Head of caudate nucleus (tissue), 42 donors: ENCODE results near the gene BLCAP.
"Not testable (repeated sequence)": the region's sequence is repeated elsewhere in the genome, so short reads cannot be mapped to it uniquely, and the experiment has no call there.

Experiments used
- DNase-seq, 42 donors: peaks; one replicate each; pipeline versions ENCODE4 v3.0.0 to v3.0.0-alpha.2; 2020 to 2021; ENCODE audit warnings: mixed read lengths in 7 of 42
- intact Hi-C: fragments of 100-400 bp; cut with DNase I; formaldehyde crosslinking; loops from one replicate; pipeline ENCODE4 v1.15.0; 2022

Gene BLCAP, protein sequence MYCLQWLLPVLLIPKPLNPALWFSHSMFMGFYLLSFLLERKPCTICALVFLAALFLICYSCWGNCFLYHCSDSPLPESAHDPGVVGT

DNA sequence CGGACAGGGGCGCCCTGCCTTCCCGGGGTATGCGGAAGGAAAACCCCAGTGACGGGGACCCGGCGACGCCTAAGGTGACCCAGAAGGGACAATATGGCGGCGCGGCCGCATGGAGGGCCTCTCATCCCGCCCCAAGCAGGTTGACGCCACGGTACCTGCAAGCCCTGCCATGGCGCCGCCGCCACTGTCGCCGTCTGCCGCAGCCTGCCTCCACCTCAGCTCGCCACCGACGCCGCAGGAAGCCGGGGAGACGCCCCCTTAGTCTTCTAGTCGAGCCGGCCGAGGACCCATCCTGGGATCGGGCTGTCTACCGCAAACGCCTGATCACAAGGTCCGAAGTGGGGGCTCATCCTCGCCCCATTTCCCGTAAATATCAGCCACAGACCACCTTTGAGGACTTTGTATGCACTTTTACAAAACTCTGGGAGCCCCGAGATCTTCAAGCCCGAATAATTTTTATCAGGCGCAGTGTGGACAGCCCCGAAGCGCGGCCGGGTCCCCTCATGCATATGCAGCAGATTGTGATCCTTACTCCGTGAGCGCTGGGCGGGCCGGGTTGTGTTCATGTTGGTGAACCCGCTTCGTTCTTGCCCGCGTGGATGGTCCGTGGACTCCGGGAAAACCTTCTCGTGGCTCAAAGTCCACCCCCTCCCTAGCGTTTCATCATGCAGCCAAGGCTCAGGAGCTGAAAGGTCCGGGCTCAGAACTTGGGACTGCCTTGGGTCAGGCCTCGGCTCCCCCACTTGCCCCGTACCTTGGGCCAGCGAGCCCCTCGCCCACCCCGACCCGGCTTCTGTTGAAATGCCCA is at the start of gene BLCAP:
BLCAP (minus strand) TSS at position 239 of the 808 bp plus-strand sequence. CDS start 8,702 bp downstream, outside the sequence.
- DNase-seq, result peak; percentile 82 to 97 (median 90)
- intact Hi-C loops, result no loop called here

- DNase-seq, intact Hi-C loops: not testable (repeated sequence)
These were observed 49.8 kb upstream of the BLCAP start for GRCh38 chr20:37577436-37577835.

GRCh38 chr20:37576911-37577310 is 49.2 kb upstream of the BLCAP start:
- intact Hi-C loops, result no loop called here
- DNase-seq, result no peak

DNA sequence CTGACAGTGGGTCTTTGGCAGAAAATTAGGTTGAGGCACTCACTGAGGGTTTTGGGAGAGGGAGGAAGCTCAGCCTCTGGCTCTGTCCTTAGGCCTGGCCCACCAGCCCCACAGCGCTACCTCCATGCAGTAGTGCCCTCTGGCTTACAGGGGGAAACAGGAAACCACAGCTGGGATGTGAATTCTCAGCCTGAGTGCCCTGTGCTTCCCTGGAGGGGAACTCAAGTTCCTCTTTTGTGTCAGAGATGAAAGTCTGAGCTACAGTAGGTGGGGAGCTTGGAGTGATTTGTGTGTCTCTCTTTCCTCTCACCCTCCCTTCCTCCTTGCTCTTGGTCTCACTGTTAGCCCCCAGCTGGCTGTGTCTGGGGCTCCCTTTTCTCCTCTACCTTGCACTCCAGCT is 48.2 kb upstream of the BLCAP start:
- intact Hi-C loops, result no loop called here
- peak in 1 of 42 donors; percentile 3 for DNase-seq

DNA sequence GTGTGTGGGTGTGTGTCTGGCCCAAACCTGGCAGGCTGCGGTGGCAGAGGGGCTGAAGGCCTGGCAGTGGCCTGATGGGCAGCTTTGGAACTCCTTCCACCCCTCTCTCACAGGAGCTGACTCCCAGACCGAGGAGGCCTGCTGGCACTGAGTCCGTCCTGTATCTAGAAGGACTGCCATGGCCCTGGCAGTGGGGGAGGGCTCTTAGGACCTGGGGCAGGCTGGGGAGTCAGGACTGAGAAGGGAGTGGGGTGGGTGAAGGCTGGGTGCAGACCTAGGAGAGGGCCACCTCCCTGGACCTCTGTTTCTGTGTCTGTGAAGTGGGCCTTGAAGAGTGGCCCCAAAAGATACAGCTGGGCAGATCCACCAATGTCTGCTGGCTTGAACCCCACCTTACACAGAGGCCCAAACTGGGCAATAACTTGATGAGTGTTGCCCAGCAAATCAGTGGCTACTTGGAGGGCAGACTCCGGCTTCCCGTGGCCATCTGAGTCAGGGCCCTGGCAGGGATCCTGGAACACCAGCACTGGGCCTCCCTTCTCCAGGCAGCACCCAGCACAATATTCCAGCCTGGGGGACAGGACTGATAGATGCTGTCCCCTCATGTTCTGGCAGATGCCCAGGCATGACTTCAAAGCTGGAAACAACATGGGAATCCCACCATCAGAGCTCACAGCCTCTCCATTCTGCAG is 46.7 kb upstream of the BLCAP start:
- peak in 3 of 42 donors; percentile 3 to 40 (median 21) for DNase-seq
- intact Hi-C loops, result no loop called here

GRCh38 chr20:37573626-37574198 is 46.0 kb upstream of the BLCAP start:
- intact Hi-C loops, result no loop called here

DNA sequence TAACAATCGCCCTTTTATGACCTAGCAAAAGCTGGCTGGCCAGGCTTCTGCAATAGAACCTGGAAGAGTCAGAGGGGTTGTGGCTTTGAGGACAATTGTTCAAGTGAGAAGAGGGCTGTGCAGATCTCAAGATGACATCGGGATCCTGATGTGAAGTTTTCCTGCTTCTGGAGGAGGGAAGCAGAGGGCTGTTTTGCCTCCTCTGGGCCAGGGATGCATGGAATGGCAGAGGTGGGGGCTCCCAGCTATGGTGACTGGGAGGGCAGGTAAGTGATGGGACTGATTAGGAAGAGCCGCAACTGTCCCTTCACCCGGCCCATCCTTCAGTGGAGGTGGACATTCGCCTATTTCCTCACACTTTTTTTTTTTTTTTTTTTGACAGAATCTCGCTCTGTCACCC is 43.4 kb upstream of the BLCAP start:
- intact Hi-C loops, result no loop called here
- DNase-seq, result peak in 2 of 42 donors; percentile 1 to 29

More at GRCh38 chr20:37573626-37574198, 46.0 kb upstream of the BLCAP start:
- DNase-seq, result peak in 1 of 42 donors; percentile 17

- intact Hi-C loops, result no loop called here
- DNase-seq, result no peak
These were observed 42.7 kb upstream of the BLCAP start for GRCh38 chr20:37570419-37570818.

- peak in 1 of 42 donors; percentile 44 for DNase-seq
- intact Hi-C loops, result loop anchor here (10.0 kb wide), 1 partner anchor 427 kb away; no protein-coding TSS in a partner anchor
These were observed 40.3 kb upstream of the BLCAP start for GRCh38 chr20:37567671-37568588.

GRCh38 chr20:37567331-37567665 is 39.6 kb upstream of the BLCAP start:
- intact Hi-C loops, result loop anchor here (10.0 kb wide), 1 partner anchor 428 kb away; no protein-coding TSS in a partner anchor
- peak in 2 of 42 donors; percentile 22 to 36 for DNase-seq

- intact Hi-C loops, result loop anchor here (10.0 kb wide), 1 partner anchor 428 kb away; no protein-coding TSS in a partner anchor
- DNase-seq, result peak in 1 of 42 donors; percentile 20
These were observed 39.1 kb upstream of the BLCAP start for GRCh38 chr20:37566590-37567330.

DNA sequence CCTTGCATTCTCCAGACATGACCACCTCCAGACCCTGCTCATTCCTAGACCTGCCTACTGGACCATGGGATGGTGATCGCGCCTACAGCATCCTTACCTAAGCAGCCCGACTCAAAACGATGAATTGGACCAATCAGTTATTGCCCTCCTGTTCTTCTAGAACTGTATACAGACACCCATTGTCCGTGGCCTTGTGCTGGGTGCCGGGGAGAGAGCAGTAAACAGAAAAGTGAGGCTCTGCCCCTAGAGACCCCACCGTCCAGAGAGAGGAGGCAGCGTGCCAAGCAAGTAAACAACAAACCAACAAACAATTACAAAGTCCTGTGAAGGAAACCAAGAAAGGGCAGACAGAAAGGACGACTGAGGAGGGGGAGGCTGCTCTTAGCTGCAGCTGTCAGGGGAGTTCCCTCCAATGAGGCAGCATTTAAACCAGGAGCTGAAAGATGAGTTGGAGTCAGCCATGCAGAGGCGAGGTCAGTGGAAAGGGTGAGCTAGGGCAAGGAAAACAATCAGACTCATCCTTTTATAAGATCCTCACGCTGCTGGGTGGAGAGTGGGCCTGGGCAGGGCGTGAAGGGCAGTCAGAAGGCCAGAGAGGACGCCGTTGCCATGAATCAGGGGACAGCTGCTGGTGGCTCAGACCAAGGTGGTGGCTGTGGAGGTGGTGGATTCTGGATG is 37.6 kb upstream of the BLCAP start:
- DNase-seq, result peak in 1 of 42 donors; percentile 34
- intact Hi-C loops, result loop anchor here (10.0 kb wide), 1 partner anchor 430 kb away; no protein-coding TSS in a partner anchor

GRCh38 chr20:37564388-37565133 is 36.9 kb upstream of the BLCAP start:
- intact Hi-C loops, result loop anchor here (10.0 kb wide), 1 partner anchor 430 kb away; no protein-coding TSS in a partner anchor
- peak in 38 of 42 donors; percentile 10 to 81 (median 57) for DNase-seq

DNA sequence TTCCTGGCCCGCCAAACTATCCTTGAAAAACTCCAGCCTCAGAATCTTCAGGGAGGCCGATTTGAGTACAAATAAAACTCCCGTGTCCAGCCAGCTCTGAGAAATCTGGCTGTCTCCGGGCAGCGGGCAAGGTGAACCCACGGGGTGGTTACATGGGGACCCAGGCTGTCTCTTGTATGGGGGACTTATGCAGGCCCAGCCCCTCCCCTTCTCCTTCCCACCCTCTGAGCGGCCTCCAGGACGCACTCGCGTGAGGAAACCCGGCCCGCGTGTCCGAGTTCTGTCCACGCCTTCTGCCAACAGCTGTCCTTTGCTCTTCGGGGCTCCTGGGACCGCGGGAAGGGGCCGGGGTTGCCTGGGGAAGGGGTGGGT is 36.3 kb upstream of the BLCAP start:
- peak in 1 of 42 donors; percentile 17 for DNase-seq
- intact Hi-C loops, result loop anchor here (10.0 kb wide), 1 partner anchor 431 kb away; no protein-coding TSS in a partner anchor

- DNase-seq, result peak in 1 of 42 donors; percentile 8
- intact Hi-C loops, result loop anchor here (10.0 kb wide), 1 partner anchor 432 kb away; no protein-coding TSS in a partner anchor
These were observed 35.2 kb upstream of the BLCAP start for GRCh38 chr20:37562695-37563480.
